Smooth muscle cell (in vitro differentiated cells): ENCODE measurements around the gene GPSM3. TPM values are rescaled to one million over a fixed set of nuclear protein-coding genes. Genes with fewer than 3 reads are reported as not detected.

Experiments
- DNase-seq: peaks from one replicate; lab custom pipeline; 2025; ENCODE audit not compliant: unreplicated experiment; lab: John Stamatoyannopoulos, UW
- H2AFZ ChIP-seq: fragments of 200-600 bp; sonication (generic); 2 replicates; pipeline ENCODE4 v1.6.0; 2016; ENCODE audit warnings: antibody characterized with exemption, low read depth, mild to moderate bottlenecking
- H3F3A ChIP-seq: fragments of 200-600 bp; sonication (generic); 2 replicates; pipeline ENCODE4 v1.6.0; 2017; ENCODE audit warnings: antibody characterized with exemption, low read depth
- H3K27ac ChIP-seq: fragments of 200-600 bp; sonication (generic); 2 replicates; pipeline ENCODE4 v1.5.1; 2016; ENCODE audit warnings: low read depth, mild to moderate bottlenecking
- H3K27me3 ChIP-seq: fragments of 200-600 bp; sonication (generic); 2 replicates; pipeline ENCODE4 v1.6.1; 2016; ENCODE audit warnings: low read depth, mild to moderate bottlenecking
- H3K36me3 ChIP-seq: fragments of 200-600 bp; sonication (generic); 2 replicates; pipeline ENCODE4 v1.5.1; 2016; ENCODE audit warnings: low read depth
- H3K4me1 ChIP-seq: fragments of 200-600 bp; sonication (generic); 2 replicates; pipeline ENCODE4 v1.5.1; 2016; ENCODE audit warnings: low read depth
- H3K4me2 ChIP-seq: fragments of 200-600 bp; sonication (generic); 2 replicates; pipeline ENCODE4 v1.6.0; 2016; ENCODE audit warnings: mild to moderate bottlenecking
- H3K4me3 ChIP-seq: fragments of 200-600 bp; sonication (generic); 2 replicates; pipeline ENCODE4 v1.5.1; 2016; ENCODE audit warnings: mild to moderate bottlenecking
- H3K79me2 ChIP-seq: fragments of 200-600 bp; sonication (generic); 2 replicates; pipeline ENCODE4 v1.6.0; 2016; ENCODE audit warnings: low read depth, mild to moderate bottlenecking
- H3K9ac ChIP-seq: fragments of 200-600 bp; sonication (generic); 2 replicates; pipeline ENCODE4 v1.6.0; 2016; ENCODE audit warnings: low read depth
- H3K9me3 ChIP-seq: fragments of 200-600 bp; sonication (generic); replicated peaks from 2 replicates; pipeline ENCODE4 v1.5.1; 2016; ENCODE audit warnings: low read depth
- H4K20me1 ChIP-seq: fragments of 200-600 bp; sonication (generic); 2 replicates; pipeline ENCODE4 v1.6.0; 2016; ENCODE audit warnings: low read depth
- CTCF ChIP-seq: fragments of 200-600 bp; sonication (generic); IDR thresholded peaks from 2 replicates; pipeline ENCODE4 v1.5.1; 2017; ENCODE audit warnings: borderline replicate concordance, mild to moderate bottlenecking, antibody characterized with exemption; ENCODE audit not compliant: insufficient read depth, poor library complexity, severe bottlenecking
- WGBS: methylation state at CpG from one replicate; pipeline ENCODE4 v1.1.7; 2016; ENCODE audit warnings: low lambda C conversion rate; 5-methylcytosine and 5-hydroxymethylcytosine counted together
- polyA plus RNA-seq: library from polyadenylated mRNA; unstranded; fragments of >200 nt; fragmentation: Nextera tagmentation; extraction: Ambion mirVana; gene quantifications from 2 replicates; pipeline ENCODE4 v1.2.1, GENCODE V29; 2016
- total RNA-seq: library from RNA; depleted of rRNA; stranded (reverse); fragments of >200 nt; gene quantifications from 2 replicates; pipeline ENCODE4 v1.2.3, GENCODE V29; 2014

GPSM3 gene
- total and polyA plus RNA-seq, 2 experiments from 2014 or later, result 5.3 to 15.6 TPM

GRCh38 chr6:32204268-32204715 lies 11.8 kb upstream of the GPSM3 start:
- no peaks in the 10 kb centered on the region for H4K20me1 ChIP-seq
- no peak overlapping the region for H3K4me3 ChIP-seq
- peaks cover 7% of the 10 kb centered on the region for H3K27me3 ChIP-seq
- TF ChIP-seq CTCF, result no peak
- DNase-seq, result no peak
- H3F3A ChIP-seq, result no peaks in the 10 kb centered on the region
- no peak overlapping the region for H3K4me2 ChIP-seq
- H3K27ac ChIP-seq, result no peak overlapping the region
- H3K9ac ChIP-seq, result no peak overlapping the region
- H3K9me3 ChIP-seq, result no peaks in the 10 kb centered on the region
- no peaks in the 10 kb centered on the region for H3K79me2 ChIP-seq
- 92% methylated on average over 3 of the region's 3 CpGs for WGBS
- no peak overlapping the region for H2AFZ ChIP-seq
- no peaks in the 10 kb centered on the region for H3K4me1 ChIP-seq
- H3K36me3 ChIP-seq, result no peaks in the 10 kb centered on the region

DNA sequence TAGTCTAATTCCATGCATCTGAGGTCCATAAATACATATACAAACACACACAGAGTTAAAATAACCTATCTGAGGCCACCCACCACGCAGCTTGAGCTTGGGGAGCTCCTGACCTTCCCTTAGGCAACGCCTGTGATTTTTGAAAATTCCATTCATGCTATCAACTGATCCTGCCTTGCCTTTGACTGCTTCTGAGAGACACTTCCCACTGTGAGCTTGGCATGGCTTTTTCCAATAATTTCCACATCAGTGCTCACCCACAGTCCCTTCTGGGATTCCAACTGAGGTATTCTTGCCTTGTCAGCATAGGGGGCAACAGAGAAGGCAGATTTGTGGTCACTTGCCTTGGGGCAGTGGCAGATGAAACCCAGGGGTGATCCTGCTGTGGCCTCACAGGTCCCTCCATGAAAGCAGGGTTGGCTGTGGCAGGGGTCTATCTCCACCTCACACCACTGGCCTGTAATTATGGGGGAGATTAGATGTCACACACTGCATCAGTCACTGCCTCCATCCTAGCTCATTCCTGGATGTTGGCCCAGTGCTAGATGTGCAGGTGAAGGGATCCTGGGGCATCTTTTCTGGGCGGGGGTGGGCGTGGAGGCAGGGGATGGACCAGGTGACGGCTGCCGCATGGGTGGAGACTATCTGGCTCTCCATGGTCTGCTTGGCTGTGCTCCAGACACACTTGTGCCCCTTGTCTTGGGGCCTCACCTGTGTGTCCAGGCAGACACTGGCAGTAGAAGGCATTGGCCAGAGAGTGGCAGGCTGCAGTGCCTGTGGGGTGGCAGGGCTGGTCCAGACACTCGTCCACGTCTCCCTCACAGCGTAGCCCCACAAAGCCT lies 11.2 kb upstream of the GPSM3 start:
- H3K4me3 ChIP-seq, result no peak overlapping the region
- no peaks in the 10 kb centered on the region for H4K20me1 ChIP-seq
- H2AFZ ChIP-seq, result no peak overlapping the region
- no peaks in the 10 kb centered on the region for H3K4me1 ChIP-seq
- H3K79me2 ChIP-seq, result no peaks in the 10 kb centered on the region
- no peak overlapping the region for H3K9ac ChIP-seq
- no peak for TF ChIP-seq CTCF
- H3K27ac ChIP-seq, result no peak overlapping the region
- peaks cover 7% of the 10 kb centered on the region for H3K27me3 ChIP-seq
- no peaks in the 10 kb centered on the region for H3K9me3 ChIP-seq
- no peak overlapping the region for H3K4me2 ChIP-seq
- H3K36me3 ChIP-seq, result no peaks in the 10 kb centered on the region
- H3F3A ChIP-seq, result no peaks in the 10 kb centered on the region
- no peak for DNase-seq
- 86% methylated on average over 9 of the region's 9 CpGs for WGBS

DNA sequence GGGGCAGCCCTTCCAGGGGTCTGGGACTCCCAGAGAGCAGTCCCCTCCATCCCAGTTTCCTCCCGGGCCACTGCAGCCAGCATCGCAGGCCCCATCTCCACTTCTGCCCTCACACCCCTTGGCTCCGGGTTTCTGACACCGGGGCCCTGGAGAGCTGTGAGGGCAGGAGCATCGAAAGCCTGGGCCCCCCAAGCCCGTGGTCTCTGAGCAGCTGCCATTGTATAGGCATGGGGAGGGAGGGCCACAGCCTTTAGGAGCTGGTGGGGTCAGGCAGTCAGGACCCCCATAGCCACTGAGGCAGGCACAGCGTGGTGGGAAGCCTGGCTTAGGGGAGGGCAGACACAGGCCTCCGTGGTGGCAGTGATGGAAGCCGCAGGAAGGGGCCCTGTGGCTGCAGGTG lies 9.7 kb upstream of the GPSM3 start:
- DNase-seq, result no peak
- Histone ChIP-seq H3F3A (peaks cover 3% of the 10 kb centered on the region), H3K27me3 (peaks cover 7% of the 10 kb centered on the region), H3K4me1 (no peaks in the 10 kb centered on the region), H3K79me2 (no peaks in the 10 kb centered on the region), H3K4me2 (no peak overlapping the region), H3K27ac (no peak overlapping the region), H2AFZ (no peak overlapping the region), H4K20me1 (no peaks in the 10 kb centered on the region), H3K9me3 (no peaks in the 10 kb centered on the region), H3K36me3 (no peaks in the 10 kb centered on the region), H3K4me3 (no peak overlapping the region), H3K9ac (no peak overlapping the region)
- no peak for TF ChIP-seq CTCF
- WGBS, result 89% methylated on average over 9 of the region's 9 CpGs
